Measurements from ENCODE around the gene PFN3. TPM values are rescaled to one million over a fixed set of nuclear protein-coding genes. Genes with fewer than 3 reads are reported as not detected.

The PFN3 gene
- total and polyA plus RNA-seq, 2 of the 13 experiments (the other 11 are each of a cell fraction or from before 2014, with no cell fraction given) = not detected

GRCh38 chr5:177377851-177378776 lies 22.3 kb downstream of the PFN3 start (continued):
- TF ChIP-seq, protein P1, sequence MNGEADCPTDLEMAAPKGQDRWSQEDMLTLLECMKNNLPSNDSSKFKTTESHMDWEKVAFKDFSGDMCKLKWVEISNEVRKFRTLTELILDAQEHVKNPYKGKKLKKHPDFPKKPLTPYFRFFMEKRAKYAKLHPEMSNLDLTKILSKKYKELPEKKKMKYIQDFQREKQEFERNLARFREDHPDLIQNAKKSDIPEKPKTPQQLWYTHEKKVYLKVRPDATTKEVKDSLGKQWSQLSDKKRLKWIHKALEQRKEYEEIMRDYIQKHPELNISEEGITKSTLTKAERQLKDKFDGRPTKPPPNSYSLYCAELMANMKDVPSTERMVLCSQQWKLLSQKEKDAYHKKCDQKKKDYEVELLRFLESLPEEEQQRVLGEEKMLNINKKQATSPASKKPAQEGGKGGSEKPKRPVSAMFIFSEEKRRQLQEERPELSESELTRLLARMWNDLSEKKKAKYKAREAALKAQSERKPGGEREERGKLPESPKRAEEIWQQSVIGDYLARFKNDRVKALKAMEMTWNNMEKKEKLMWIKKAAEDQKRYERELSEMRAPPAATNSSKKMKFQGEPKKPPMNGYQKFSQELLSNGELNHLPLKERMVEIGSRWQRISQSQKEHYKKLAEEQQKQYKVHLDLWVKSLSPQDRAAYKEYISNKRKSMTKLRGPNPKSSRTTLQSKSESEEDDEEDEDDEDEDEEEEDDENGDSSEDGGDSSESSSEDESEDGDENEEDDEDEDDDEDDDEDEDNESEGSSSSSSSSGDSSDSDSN (CRISPR knock-in tag; IDR thresholded peaks at IDR 0.05) = no peak
- TF ChIP-seq CHD4 (IDR thresholded peaks at IDR 0.05; ENCODE audit: borderline replicate concordance, low read length) (no peak), TBX3 (IDR thresholded peaks at IDR 0.05; ENCODE audit: borderline replicate concordance) (no peak), CBX5 (CRISPR knock-in tag; IDR thresholded peaks at IDR 0.05; ENCODE audit: borderline replicate concordance) (no peak), ZSCAN30 (CRISPR knock-in tag; IDR thresholded peaks at IDR 0.05) (no peak), ZNF749 (CRISPR knock-in tag; IDR thresholded peaks at IDR 0.05; ENCODE audit: borderline replicate concordance) (no peak), NCOA1 (CRISPR knock-in tag; IDR thresholded peaks at IDR 0.05) (0 out of 2 replicates have a peak, but pooled peaks have one; percentile 28), SAP130 (CRISPR knock-in tag; IDR thresholded peaks at IDR 0.05; ENCODE audit: low read depth) (peak; percentile 24; the same call in 1 of the 2 replicates), SMAD1 (CRISPR knock-in tag; IDR thresholded peaks at IDR 0.05; ENCODE audit: borderline replicate concordance, low read depth) (no peak), BRF2 (CRISPR knock-in tag; IDR thresholded peaks at IDR 0.05) (no peak), ZSCAN12 (CRISPR knock-in tag; IDR thresholded peaks at IDR 0.05) (no peak), KDM6A (CRISPR knock-in tag; IDR thresholded peaks at IDR 0.05; ENCODE audit: low read depth) (no peak), ZNF18 (CRISPR knock-in tag; IDR thresholded peaks at IDR 0.05; ENCODE audit: insufficient replicate concordance) (no peak), CSRNP1 (CRISPR knock-in tag; IDR thresholded peaks at IDR 0.05) (0 out of 2 replicates have a peak, but pooled peaks have one; percentile 26), HHEX (CRISPR knock-in tag; IDR thresholded peaks at IDR 0.05) (no peak), ZNF766 (CRISPR knock-in tag; IDR thresholded peaks at IDR 0.05; ENCODE audit: borderline replicate concordance) (0 out of 2 replicates have a peak, but pooled peaks have one; percentile 3), ISX (CRISPR knock-in tag; conservative IDR thresholded peaks at IDR 0.05) (no peak), TFAP4 (IDR thresholded peaks at IDR 0.05; ENCODE audit: borderline replicate concordance, low read depth) (no peak)
- TF ChIP-seq, protein P2, sequence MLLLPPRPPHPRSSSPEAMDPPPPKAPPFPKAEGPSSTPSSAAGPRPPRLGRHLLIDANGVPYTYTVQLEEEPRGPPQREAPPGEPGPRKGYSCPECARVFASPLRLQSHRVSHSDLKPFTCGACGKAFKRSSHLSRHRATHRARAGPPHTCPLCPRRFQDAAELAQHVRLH (CRISPR knock-in tag; IDR thresholded peaks at IDR 0.05; ENCODE audit: borderline replicate concordance, low read depth) = peak; percentile 31; the same call in 1 of the 2 replicates

Data from HepG2 (cell line).